ENCODE data around the gene TMEM161B.
A peak's percentile ranks its signal among the peaks of the same experiment; 100 is the strongest.
"Not testable (repeated sequence)": the region's sequence is repeated elsewhere in the genome, so short reads cannot be mapped to it uniquely, and the experiment has no call there.

TMEM161B gene

DNA sequence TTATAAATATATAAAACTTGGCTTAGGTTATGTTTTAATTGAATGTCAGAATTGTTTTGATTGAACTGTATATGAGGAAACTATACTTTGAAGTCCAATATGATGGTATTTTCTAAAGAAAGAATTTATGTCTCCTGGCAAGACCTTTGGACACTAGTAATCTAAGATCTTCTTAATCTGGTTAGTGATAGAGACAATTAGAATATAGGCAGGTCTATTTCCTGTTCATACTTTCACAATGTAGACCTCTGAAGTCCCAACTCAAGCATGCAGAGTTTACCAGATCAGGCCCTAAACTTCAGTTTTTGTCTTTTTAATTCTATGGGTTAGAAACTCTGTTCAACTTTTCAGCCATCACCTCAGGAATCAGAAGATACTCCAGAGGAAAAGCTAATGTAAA is 6.9 kb upstream of the TMEM161B start:
- no peak for TF ChIP-seq POLR2AphosphoS5 (IDR thresholded peaks at IDR 0.05; ENCODE audit: low read depth, low read length)
- TF ChIP-seq TAF1 (IDR thresholded peaks at IDR 0.05; ENCODE audit: borderline replicate concordance, low read depth, low read length): no peak
- TF ChIP-seq POLR2A (IDR thresholded peaks at IDR 0.05; ENCODE audit: low read depth, low read length): no peak
- FAIRE-seq (no peak), DNase-seq (ENCODE audit: insufficient read length) (no peak)

DNA sequence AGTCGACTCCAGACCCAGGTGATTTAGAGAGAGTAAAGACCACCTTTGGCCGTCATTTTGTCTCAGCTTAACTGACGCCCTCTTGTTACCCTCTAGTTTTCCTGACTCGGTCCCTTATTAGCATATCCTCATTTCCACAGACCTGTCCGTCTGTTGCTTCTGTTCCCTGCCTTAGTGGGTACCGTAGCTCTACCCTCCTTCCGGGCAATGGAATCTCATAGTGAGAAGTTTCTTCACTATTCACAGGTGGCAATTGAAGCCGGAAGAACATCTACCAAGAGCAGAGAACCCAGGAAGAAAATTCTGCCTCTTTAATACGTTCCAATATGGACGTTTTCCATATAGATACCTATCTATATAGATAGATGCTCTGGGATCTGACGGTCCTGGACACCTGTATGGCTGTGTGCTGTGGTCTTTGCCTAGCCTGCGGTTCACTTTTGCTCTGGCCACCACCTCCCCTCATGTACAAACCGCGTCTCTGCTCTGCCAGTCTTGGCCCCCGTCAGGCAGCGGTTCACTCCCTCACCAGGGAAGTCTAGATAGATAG is 652 bp upstream of the TMEM161B start:
- FAIRE-seq: no peak
- TF ChIP-seq TAF1 (IDR thresholded peaks at IDR 0.05; ENCODE audit: borderline replicate concordance, low read depth, low read length): no peak
- no peak for TF ChIP-seq POLR2AphosphoS5 (IDR thresholded peaks at IDR 0.05; ENCODE audit: low read depth, low read length)
- TF ChIP-seq POLR2A (IDR thresholded peaks at IDR 0.05; ENCODE audit: low read depth, low read length): no peak
- DNase-seq (ENCODE audit: insufficient read length): no peak

DNA sequence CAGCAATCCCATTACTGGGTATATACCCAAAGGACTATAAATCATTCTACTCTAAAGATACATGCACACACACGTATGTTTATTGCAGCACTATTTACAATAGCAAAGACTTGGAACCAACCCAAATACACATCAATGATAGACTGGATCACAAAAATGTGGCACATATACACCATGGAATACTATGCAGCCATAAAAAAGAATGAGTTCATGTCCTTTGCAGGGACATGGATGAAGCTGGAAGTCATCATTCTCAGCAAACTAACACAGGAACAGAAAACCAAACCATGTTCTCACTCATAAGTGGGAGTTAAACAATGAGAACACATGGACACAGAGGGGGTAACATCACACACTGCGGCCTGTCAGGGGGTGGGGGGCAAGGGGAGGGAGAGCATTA is 4.1 kb downstream of the TMEM161B start:
- not testable (repeated sequence) for FAIRE-seq

DNA sequence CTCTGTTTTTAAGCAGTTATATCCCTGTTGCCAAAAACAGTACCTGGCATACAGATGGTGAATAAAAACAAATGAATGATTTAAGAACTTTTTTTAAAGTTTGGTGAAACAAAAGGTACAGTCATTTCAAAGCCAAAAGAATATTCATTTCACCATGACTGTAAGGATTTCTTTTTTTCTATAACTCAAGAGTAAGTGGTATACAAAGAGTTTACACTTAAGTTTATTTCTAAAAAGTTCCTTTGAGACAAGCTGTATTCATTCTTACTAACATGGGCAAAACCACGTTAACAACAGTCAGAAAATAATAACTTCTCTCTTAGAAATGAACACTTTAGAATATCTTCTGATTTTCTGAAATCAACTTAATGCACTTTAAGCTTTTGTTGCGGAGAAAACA is 5.3 kb downstream of the TMEM161B start:
- no peak for TF ChIP-seq POLR2AphosphoS5 (IDR thresholded peaks at IDR 0.05; ENCODE audit: low read depth, low read length)
- no peak for TF ChIP-seq TAF1 (IDR thresholded peaks at IDR 0.05; ENCODE audit: borderline replicate concordance, low read depth, low read length)
- TF ChIP-seq POLR2A (IDR thresholded peaks at IDR 0.05; ENCODE audit: low read depth, low read length): no peak
- DNase-seq (ENCODE audit: insufficient read length): no peak
- FAIRE-seq: no peak

More for the DNA sequence above, 4.1 kb downstream of the TMEM161B start:
- not testable (repeated sequence) for DNase-seq (ENCODE audit: insufficient read length)

DNA sequence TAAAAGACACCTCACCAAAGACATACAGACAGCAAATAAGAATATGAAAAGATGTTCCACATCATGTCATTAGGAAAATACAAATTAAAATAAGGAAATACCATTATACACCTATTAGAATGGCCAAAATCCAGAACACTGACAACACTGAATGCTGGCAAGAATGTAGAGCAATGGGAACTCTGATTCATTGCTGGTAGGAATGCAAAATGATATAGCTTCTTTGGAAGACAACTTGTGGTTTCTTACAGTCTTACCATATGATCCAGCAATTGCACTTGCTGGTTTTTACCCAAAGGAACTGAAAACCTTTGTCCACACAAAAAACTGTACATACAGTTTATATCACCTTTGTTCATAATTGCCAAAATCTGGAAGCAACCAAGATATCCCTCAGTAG is 6.5 kb downstream of the TMEM161B start:
- no peak for FAIRE-seq
- DNase-seq (ENCODE audit: insufficient read length): no peak
- TF ChIP-seq POLR2A (IDR thresholded peaks at IDR 0.05; ENCODE audit: low read depth, low read length) (no peak), TAF1 (IDR thresholded peaks at IDR 0.05; ENCODE audit: borderline replicate concordance, low read depth, low read length) (no peak), POLR2AphosphoS5 (IDR thresholded peaks at IDR 0.05; ENCODE audit: low read depth, low read length) (no peak)

DNA sequence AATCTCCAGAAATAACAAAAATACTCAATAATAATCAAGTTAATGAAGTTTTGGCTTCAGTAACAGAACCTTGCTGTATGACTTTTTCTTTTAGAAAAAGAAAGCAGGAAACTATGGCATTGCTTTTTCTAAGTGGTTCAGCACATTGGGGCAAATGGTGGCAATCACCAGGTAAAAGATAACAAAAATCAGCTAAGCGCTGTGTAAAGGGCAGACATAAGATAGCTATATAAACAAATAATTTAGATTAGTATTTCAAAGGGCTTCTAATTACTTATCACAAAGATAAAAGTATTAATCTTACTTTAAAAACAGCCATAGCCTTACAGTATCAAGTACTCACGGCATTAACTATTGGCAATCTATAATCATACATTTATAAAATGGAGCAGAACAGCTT is 10.0 kb downstream of the TMEM161B start:
- FAIRE-seq (no peak), DNase-seq (ENCODE audit: insufficient read length) (no peak)
- TF ChIP-seq TAF1 (IDR thresholded peaks at IDR 0.05; ENCODE audit: borderline replicate concordance, low read depth, low read length): no peak
- TF ChIP-seq POLR2AphosphoS5 (IDR thresholded peaks at IDR 0.05; ENCODE audit: low read depth, low read length): no peak
- no peak for TF ChIP-seq POLR2A (IDR thresholded peaks at IDR 0.05; ENCODE audit: low read depth, low read length)

DNA sequence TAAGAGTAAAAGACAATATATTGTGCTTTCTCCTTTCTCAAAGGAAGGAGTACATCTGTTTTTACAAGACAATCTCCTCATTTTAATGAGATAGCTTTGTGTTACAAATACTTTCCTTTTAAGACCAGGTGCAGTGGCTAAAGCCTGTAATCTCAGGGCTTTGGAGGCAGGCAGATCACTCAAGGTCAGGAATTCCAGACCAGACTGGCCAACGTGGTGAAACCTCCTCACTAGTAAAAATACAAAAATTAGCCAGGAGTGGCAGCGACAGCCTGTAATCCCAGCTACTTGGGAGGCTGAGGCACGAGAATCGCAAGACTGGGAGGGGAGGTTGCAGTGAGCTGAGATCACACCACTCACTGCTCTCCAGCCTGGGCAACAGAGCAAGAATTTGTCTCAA is 11.8 kb downstream of the TMEM161B start:
- TF ChIP-seq POLR2AphosphoS5 (IDR thresholded peaks at IDR 0.05; ENCODE audit: low read depth, low read length): no peak
- TF ChIP-seq POLR2A (IDR thresholded peaks at IDR 0.05; ENCODE audit: low read depth, low read length): no peak
- TF ChIP-seq TAF1 (IDR thresholded peaks at IDR 0.05; ENCODE audit: borderline replicate concordance, low read depth, low read length): no peak
- DNase-seq (ENCODE audit: insufficient read length): no peak
- peak; percentile 56 for FAIRE-seq

DNA sequence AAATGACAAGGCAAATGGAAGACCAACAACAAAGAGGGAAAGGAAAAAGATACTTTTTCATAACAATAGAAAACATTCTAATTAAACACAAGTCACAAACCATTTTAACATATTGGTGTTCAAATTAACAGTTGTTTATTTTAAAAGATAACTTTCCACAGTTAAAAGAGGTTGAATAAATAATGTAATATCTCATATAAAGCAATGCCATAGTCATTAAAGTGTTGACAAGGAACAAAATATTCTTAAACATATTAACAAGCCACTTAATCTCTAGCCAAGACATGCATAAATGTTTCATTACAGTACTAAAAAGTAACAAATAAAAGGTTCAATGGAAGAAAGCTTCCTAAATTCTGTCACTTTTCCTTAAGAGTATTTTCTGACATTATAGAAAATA is 12.6 kb downstream of the TMEM161B start:
- DNase-seq (ENCODE audit: insufficient read length) (no peak), FAIRE-seq (no peak)

DNA sequence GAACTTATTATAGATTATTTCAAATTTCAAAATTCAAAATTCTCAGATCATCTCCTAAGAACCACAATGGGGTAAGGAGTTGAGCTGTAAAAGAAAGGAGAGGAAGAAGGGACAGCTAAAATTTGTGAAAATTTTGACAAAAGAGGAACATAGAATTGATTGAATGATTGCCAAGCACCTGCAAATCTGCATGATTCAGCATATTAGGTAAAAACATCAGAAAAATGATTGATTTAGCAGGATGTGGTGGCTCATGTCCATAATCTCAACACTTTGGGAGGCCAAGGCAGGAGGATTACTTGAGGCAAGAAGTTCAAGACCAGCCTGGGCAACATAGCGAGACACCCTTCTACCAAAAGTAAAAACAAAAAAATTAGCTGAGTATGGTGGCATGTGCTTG is 14.3 kb downstream of the TMEM161B start:
- DNase-seq (ENCODE audit: insufficient read length): no peak
- peak; percentile 66 for FAIRE-seq
- TF ChIP-seq POLR2AphosphoS5 (IDR thresholded peaks at IDR 0.05; ENCODE audit: low read depth, low read length) (no peak), POLR2A (IDR thresholded peaks at IDR 0.05; ENCODE audit: low read depth, low read length) (no peak), TAF1 (IDR thresholded peaks at IDR 0.05; ENCODE audit: borderline replicate concordance, low read depth, low read length) (no peak)

More for the DNA sequence above, 12.6 kb downstream of the TMEM161B start:
- TF ChIP-seq POLR2A (IDR thresholded peaks at IDR 0.05; ENCODE audit: low read depth, low read length) (no peak), POLR2AphosphoS5 (IDR thresholded peaks at IDR 0.05; ENCODE audit: low read depth, low read length) (no peak), TAF1 (IDR thresholded peaks at IDR 0.05; ENCODE audit: borderline replicate concordance, low read depth, low read length) (no peak)

DNA sequence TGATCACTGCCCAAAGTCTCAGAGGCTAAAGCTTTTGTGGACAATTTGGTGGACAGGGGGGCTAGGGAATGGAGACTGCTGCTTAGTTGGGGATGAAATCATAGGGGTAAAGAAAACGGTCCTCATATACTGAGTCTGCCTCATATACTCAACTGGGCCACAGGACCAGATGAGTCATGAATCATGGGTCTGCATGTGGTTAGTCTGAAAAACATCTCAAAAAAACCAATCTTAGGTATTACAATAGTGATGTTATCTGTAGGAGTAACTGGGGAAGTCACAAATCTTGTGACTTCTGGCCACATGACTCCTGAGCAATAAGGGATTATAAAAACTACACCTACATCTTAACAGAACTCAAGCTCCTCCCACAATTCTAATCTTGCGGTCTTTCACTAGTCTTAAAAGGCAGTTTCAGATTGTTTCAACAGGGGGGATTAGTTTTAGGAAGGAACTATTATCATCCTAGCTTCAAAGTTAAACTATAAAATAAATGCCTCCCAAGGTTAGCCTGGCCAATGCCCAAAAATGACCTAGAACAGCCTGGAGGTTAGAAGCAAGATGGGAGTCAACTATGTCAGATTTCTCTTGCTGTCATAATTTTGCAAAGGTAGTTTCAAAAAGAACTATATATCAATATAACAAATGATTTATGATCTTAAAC is 17.5 kb downstream of the TMEM161B start:
- TF ChIP-seq POLR2A (IDR thresholded peaks at IDR 0.05; ENCODE audit: low read depth, low read length) (no peak), POLR2AphosphoS5 (IDR thresholded peaks at IDR 0.05; ENCODE audit: low read depth, low read length) (no peak), TAF1 (IDR thresholded peaks at IDR 0.05; ENCODE audit: borderline replicate concordance, low read depth, low read length) (no peak)
- DNase-seq (ENCODE audit: insufficient read length) (no peak), FAIRE-seq (peak; percentile 44)

DNA sequence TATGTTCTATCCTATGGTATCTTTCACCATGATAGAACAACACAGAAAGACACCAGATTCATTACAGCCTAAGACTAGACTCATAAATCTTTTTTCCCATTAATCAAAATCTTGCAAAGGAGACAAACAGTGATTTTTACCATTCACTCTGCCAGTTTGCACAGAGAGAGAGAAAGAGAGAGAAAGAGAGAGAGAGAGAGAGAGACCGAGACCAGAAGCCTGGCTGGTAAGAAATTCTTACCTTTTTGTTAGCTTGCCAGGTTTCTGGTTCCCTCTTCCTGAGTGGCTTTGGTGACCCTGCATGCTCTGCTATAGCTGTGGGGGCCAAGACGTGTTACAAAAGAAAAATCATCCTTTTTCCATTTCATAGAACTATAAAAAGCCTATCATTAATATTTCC is 18.6 kb downstream of the TMEM161B start:
- DNase-seq (ENCODE audit: insufficient read length) (no peak), FAIRE-seq (no peak)
- TF ChIP-seq POLR2A (IDR thresholded peaks at IDR 0.05; ENCODE audit: low read depth, low read length) (no peak), POLR2AphosphoS5 (IDR thresholded peaks at IDR 0.05; ENCODE audit: low read depth, low read length) (no peak), TAF1 (IDR thresholded peaks at IDR 0.05; ENCODE audit: borderline replicate concordance, low read depth, low read length) (no peak)

DNA sequence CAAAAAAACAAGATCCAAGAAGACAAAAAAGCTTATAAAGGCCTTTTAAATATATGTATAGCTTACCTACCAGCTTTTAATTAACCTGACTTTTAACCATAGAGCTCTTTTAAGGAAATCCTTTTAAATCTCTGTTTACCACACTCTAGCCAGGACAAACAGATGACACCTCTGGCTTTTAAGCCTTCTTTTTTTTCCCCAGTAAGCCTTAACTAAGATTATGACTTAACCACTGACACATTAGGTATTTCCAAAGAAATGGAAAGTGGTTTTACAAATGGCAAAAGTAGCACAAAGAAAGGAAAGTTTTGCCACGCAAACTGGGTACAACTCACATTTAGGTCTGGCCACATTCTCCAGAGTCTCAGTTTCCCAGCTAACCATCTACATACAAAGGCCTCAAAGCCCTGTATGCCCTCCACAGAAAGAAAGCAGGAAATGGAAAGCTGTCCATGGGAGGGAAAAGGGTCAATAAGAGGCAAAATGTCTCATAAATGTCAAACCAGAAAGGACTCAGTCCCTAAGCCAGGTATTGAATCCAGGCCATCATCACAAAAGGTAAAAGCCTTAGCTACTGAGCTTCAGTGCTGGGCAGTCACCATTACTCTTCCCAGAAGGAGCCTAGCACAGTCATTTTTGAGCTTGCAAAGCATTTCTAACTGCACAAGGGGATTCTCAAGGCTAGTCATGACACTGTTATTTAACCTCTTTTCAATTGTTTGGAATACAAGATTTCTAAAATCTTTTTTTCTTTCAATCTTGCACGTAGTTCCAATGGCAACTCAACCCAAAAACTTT is 19.7 kb downstream of the TMEM161B start:
- no peak for TF ChIP-seq POLR2A (IDR thresholded peaks at IDR 0.05; ENCODE audit: low read depth, low read length)
- no peak for TF ChIP-seq POLR2AphosphoS5 (IDR thresholded peaks at IDR 0.05; ENCODE audit: low read depth, low read length)
- TF ChIP-seq TAF1 (IDR thresholded peaks at IDR 0.05; ENCODE audit: borderline replicate concordance, low read depth, low read length): no peak
- FAIRE-seq: no peak
- DNase-seq (ENCODE audit: insufficient read length): no peak
